T-cell (primary cell): ENCODE results near the gene SLC9A5. TPM values are rescaled to one million over a fixed set of nuclear protein-coding genes. Genes with fewer than 3 reads are reported as not detected.

Experiments used
- ATAC-seq, 4 experiments: fragments of 200-7000 bp in 3 of 4; fragments of 150-1000 bp in 1 of 4; cut with Tn5 transposase; replicated peaks in 1 of 4; 1 replicate in 3 of 4; 2 replicates in 1 of 4; pipeline ENCODE4 v1.10.0; 2021; ENCODE audit warnings: moderate library complexity in 3 of 4, mild to moderate bottlenecking in 2 of 4, moderate number of reproducible peaks in 1 of 4
- CTCF ChIA-PET, 2 donors: fragments of 300-600 bp; sonication (Branson Sonifier 250); formaldehyde crosslinking; loops; one replicate each; lab custom pipeline; 2022; ENCODE audit warnings: antibody characterized with exemption in 2 of 2; lab: Charles Lee
- POLR2A ChIA-PET, 2 donors: fragments of 300-600 bp; sonication (Branson Sonifier 250); formaldehyde crosslinking; loops; one replicate each; lab custom pipeline; 2022; ENCODE audit warnings: antibody characterized with exemption in 2 of 2; lab: Charles Lee
- DNase-seq, 35 experiments: peaks; one replicate each; pipeline versions ENCODE4 v3.0.0 to v3.0.0-alpha.2; 2013 to 2023
- H3K27ac ChIP-seq: one replicate; pipeline ENCODE4 v1.5.1; 2013; ENCODE audit warnings: low read length
- H3K27me3 ChIP-seq, 2 experiments: replicated peaks in 1 of 2; 1 replicate in 1 of 2; 2 replicates in 1 of 2; pipeline versions ENCODE4 v1.6.1 to v1.7.0; 2013; ENCODE audit warnings: low read length in 1 of 2, mixed read lengths in 1 of 2; ENCODE audit not compliant: control insufficient read depth in 2 of 2, insufficient read depth in 2 of 2; ENCODE audit errors: extremely low read depth in 1 of 2
- H3K36me3 ChIP-seq, 2 donors: 1 replicate in 1 of 2; 2 replicates in 1 of 2; pipeline versions ENCODE4 v1.6.1 to v1.7.0; 2013; ENCODE audit warnings: low read length in 1 of 2; ENCODE audit not compliant: control insufficient read depth in 2 of 2, insufficient read depth in 1 of 2; ENCODE audit errors: extremely low read depth in 1 of 2
- H3K4me1 ChIP-seq, 2 experiments: 1 replicate in 1 of 2; 2 replicates in 1 of 2; pipeline versions ENCODE4 v1.6.1 to v1.7.0; 2013; ENCODE audit warnings: low read length in 2 of 2, mixed read lengths in 1 of 2; ENCODE audit not compliant: insufficient read depth in 2 of 2, control insufficient read depth in 1 of 2; ENCODE audit errors: extremely low read depth in 1 of 2
- H3K4me3 ChIP-seq, 2 donors: 1 replicate in 1 of 2; 2 replicates in 1 of 2; pipeline versions ENCODE4 v1.5.1 to v1.7.0; 2013; ENCODE audit warnings: mild to moderate bottlenecking in 2 of 2, low read length in 1 of 2, moderate library complexity in 1 of 2; ENCODE audit not compliant: control insufficient read depth in 1 of 2; ENCODE audit errors: extremely low read depth in 1 of 2
- H3K9me3 ChIP-seq: 2 replicates; pipeline ENCODE4 v1.7.0; 2013
- H3K27ac Mint-ChIP-seq, 2 donors: one replicate each; pipeline ENCODE4 v1.8.0; 2020 to 2021; ENCODE audit warnings: mild to moderate bottlenecking in 2 of 2, mixed read lengths in 2 of 2
- H3K27me3 Mint-ChIP-seq, 2 donors: one replicate each; pipeline ENCODE4 v1.8.0; 2021 to 2022; ENCODE audit warnings: mixed read lengths in 2 of 2
- H3K36me3 Mint-ChIP-seq: one replicate; pipeline ENCODE4 v1.8.0; 2021; ENCODE audit warnings: mixed read lengths
- H3K4me1 Mint-ChIP-seq, 3 donors: one replicate each; pipeline ENCODE4 v1.8.0; 2020 to 2022; ENCODE audit warnings: mixed read lengths in 3 of 3, mild to moderate bottlenecking in 1 of 3
- H3K4me3 Mint-ChIP-seq, 3 donors: one replicate each; pipeline ENCODE4 v1.8.0; 2020 to 2022; ENCODE audit warnings: mild to moderate bottlenecking in 3 of 3, mixed read lengths in 3 of 3, moderate library complexity in 3 of 3
- H3K9me3 Mint-ChIP-seq, 3 donors: one replicate each; pipeline ENCODE4 v1.8.0; 2020 to 2022; ENCODE audit warnings: mixed read lengths in 3 of 3
- WGBS: methylation state at CpG from one replicate; pipeline ENCODE4 v1.1.5; 2013; ENCODE audit warnings: missing lambda C conversion rate; ENCODE audit not compliant: insufficient coverage; 5-methylcytosine and 5-hydroxymethylcytosine counted together
- total RNA-seq, 35 experiments: library from RNA in 6 of 35; stranded (reverse) in 6 of 35; fragments of 120-200 nt in 1 of 35; gene quantifications; one replicate each; pipeline versions ENCODE4 v1.2.1 to v1.2.4 and lab custom pipeline; 2013 to 2026

The SLC9A5 gene
- total RNA-seq, 5 donors from 2014 or later (not counting 1 experiment from before 2014, with no cell fraction given), result 1.4 to 2.3 (median 2.2) TPM

DNA sequence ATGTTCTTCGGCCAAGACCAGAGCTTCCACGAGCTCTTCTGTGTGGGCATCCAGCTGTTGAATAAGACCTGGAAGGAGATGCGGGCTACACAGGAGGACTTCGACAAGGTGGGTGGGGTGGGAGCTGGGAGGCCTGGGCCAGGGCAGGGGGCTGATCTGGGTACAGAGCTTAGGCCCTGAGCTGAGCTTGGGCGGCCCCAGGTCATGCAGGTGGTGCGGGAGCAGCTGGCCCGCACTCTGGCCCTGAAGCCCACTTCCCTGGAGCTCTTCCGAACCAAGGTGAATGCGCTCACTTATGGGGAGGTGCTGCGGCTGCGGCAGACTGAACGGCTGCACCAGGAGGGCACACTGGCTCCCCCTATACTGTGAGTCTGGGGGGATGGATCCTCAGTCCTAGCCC is 46.4 kb upstream of the SLC9A5 start:
- DNase-seq (no peak), ATAC-seq (no peak)
- WGBS, result 97% methylated on average over 6 of the region's 12 CpGs
- Histone ChIP-seq H3K27me3 (no peaks in the 10 kb centered on the region), H3K9me3 (no peaks in the 10 kb centered on the region), H3K4me3 (no peak overlapping the region), H3K27ac (no peak overlapping the region), H3K36me3 (peaks cover 30 to 43% of the 10 kb centered on the region in 2 donors), H3K4me1 (peaks cover 0 to 2% of the 10 kb centered on the region in 2 experiments)
- peaks cover 0 to 8% (median 2%) of the 10 kb centered on the region in 3 donors for H3K4me1 Mint-ChIP-seq
- peaks cover 4% of the 10 kb centered on the region for H3K36me3 Mint-ChIP-seq
- ChIA-PET CTCF (interaction anchor here (0.5 to 1.0 kb wide), 2 partner anchors 16 to 380 kb away, joined by 3 to 5 read pairs; no protein-coding TSS in a partner anchor), POLR2A (no interaction called here)
- no peaks in the 10 kb centered on the region for H3K9me3 Mint-ChIP-seq
- no peak overlapping the region for H3K4me3 Mint-ChIP-seq
- H3K27ac Mint-ChIP-seq, result no peak overlapping the region
- H3K27me3 Mint-ChIP-seq, result no peaks in the 10 kb centered on the region

DNA sequence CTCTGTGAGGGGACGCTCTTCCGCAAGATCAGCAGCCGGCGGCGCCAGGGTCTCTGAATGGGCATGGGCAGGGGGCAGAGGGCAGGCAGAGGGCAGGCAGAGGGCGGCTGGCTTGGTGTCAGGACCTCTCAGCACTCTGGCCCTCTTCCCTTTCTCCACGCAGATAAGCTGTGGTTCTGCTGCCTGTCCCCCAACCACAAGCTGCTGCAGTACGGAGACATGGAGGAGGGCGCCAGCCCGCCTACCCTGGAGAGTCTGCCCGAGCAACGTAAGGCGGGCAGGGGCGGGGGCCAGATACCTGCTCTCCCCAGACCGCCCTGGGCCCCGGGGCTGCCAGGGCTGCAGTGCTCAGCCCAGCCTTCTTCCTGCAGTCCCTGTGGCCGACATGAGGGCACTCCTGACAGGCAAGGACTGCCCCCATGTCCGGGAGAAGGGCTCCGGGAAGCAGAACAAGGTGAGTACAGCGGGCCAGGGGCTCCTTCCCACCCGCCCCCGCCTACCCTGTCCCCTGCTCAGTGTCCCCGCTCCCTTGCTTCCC is 45.8 kb upstream of the SLC9A5 start:
- ChIA-PET POLR2A (no interaction called here), CTCF (interaction anchor here (0.5 to 1.0 kb wide), 3 partner anchors 15 to 380 kb away, joined by 3 to 5 read pairs (median 3); no protein-coding TSS in a partner anchor)
- no peaks in the 10 kb centered on the region for H3K4me1 ChIP-seq
- no peak overlapping the region for H3K27ac ChIP-seq
- 94% methylated on average over 18 of the region's 23 CpGs for WGBS
- no peak overlapping the region for H3K27ac Mint-ChIP-seq
- ATAC-seq, result no peak
- no peaks in the 10 kb centered on the region for H3K27me3 Mint-ChIP-seq
- H3K4me3 Mint-ChIP-seq, result no peak overlapping the region
- no peak for DNase-seq
- H3K36me3 ChIP-seq, result peaks cover 26 to 37% of the 10 kb centered on the region in 2 donors
- no peaks in the 10 kb centered on the region for H3K36me3 Mint-ChIP-seq
- H3K9me3 Mint-ChIP-seq, result no peaks in the 10 kb centered on the region
- no peaks in the 10 kb centered on the region for H3K9me3 ChIP-seq
- no peaks in the 10 kb centered on the region for H3K27me3 ChIP-seq
- peaks cover 0 to 8% (median 0%) of the 10 kb centered on the region in 3 donors for H3K4me1 Mint-ChIP-seq
- H3K4me3 ChIP-seq, result no peak overlapping the region

- no peak overlapping the region for H3K27ac Mint-ChIP-seq
- H3K36me3 Mint-ChIP-seq, result no peaks in the 10 kb centered on the region
- H3K4me3 Mint-ChIP-seq, result no peak overlapping the region
- H3K27me3 Mint-ChIP-seq, result no peaks in the 10 kb centered on the region
- DNase-seq (no peak), ATAC-seq (no peak)
- Histone ChIP-seq H3K4me1 (no peaks in the 10 kb centered on the region), H3K36me3 (peaks cover 21 to 32% of the 10 kb centered on the region in 2 donors), H3K4me3 (no peak overlapping the region), H3K27ac (no peak overlapping the region), H3K27me3 (no peaks in the 10 kb centered on the region), H3K9me3 (no peaks in the 10 kb centered on the region)
- WGBS, result 79% methylated on average over 4 of the region's 4 CpGs
- ChIA-PET CTCF (no interaction called here), POLR2A (no interaction called here)
- H3K9me3 Mint-ChIP-seq, result no peaks in the 10 kb centered on the region
- peaks cover 0 to 8% (median 0%) of the 10 kb centered on the region in 3 donors for H3K4me1 Mint-ChIP-seq
These were observed 44.7 kb upstream of the SLC9A5 start for GRCh38 chr16:67204076-67204475.

- Histone ChIP-seq H3K27ac (no peak overlapping the region), H3K4me3 (no peak overlapping the region), H3K27me3 (no peaks in the 10 kb centered on the region), H3K9me3 (no peaks in the 10 kb centered on the region), H3K4me1 (no peaks in the 10 kb centered on the region), H3K36me3 (peaks cover 21 to 27% of the 10 kb centered on the region in 2 donors)
- ATAC-seq (no peak), DNase-seq (no peak)
- no peak overlapping the region for H3K4me3 Mint-ChIP-seq
- H3K27me3 Mint-ChIP-seq, result no peaks in the 10 kb centered on the region
- WGBS, result 93% methylated on average over 8 of the region's 8 CpGs
- H3K9me3 Mint-ChIP-seq, result no peaks in the 10 kb centered on the region
- peaks cover 4% of the 10 kb centered on the region for H3K36me3 Mint-ChIP-seq
- H3K4me1 Mint-ChIP-seq, result peaks cover 0 to 8% (median 0%) of the 10 kb centered on the region in 3 donors
- POLR2A ChIA-PET, result no interaction called here
- CTCF ChIA-PET, result no interaction called here
- H3K27ac Mint-ChIP-seq, result peak overlapping the region in 1 of 2 donors; percentile 5
These were observed 42.5 kb upstream of the SLC9A5 start for GRCh38 chr16:67206129-67206837.

- H3K27ac ChIP-seq, result no peak overlapping the region
- no peaks in the 10 kb centered on the region for H3K4me1 ChIP-seq
- Mint-ChIP-seq H3K27ac (peak overlapping the region in 1 of 2 donors; percentile 39), H3K36me3 (peaks cover 7% of the 10 kb centered on the region), H3K27me3 (no peaks in the 10 kb centered on the region), H3K4me1 (peaks cover 0 to 8% (median 0%) of the 10 kb centered on the region in 3 donors), H3K4me3 (no peak overlapping the region), H3K9me3 (no peaks in the 10 kb centered on the region)
- DNase-seq (no peak), ATAC-seq (no peak)
- no peak overlapping the region for H3K4me3 ChIP-seq
- no peaks in the 10 kb centered on the region for H3K27me3 ChIP-seq
- POLR2A ChIA-PET, result no interaction called here
- CTCF ChIA-PET, result no interaction called here
- no peaks in the 10 kb centered on the region for H3K9me3 ChIP-seq
- peaks cover 16 to 28% of the 10 kb centered on the region in 2 donors for H3K36me3 ChIP-seq
- 100% methylated on average over 3 of the region's 3 CpGs for WGBS
These were observed 41.9 kb upstream of the SLC9A5 start for GRCh38 chr16:67206838-67207248.

- DNase-seq, result no peak
- H3K4me1 Mint-ChIP-seq, result peaks cover 0 to 8% (median 0%) of the 10 kb centered on the region in 3 donors
- no peak overlapping the region for H3K4me3 ChIP-seq
- no peak overlapping the region for H3K27ac Mint-ChIP-seq
- H3K27me3 Mint-ChIP-seq, result no peaks in the 10 kb centered on the region
- no peaks in the 10 kb centered on the region for H3K9me3 Mint-ChIP-seq
- POLR2A ChIA-PET, result no interaction called here
- peaks cover 8% of the 10 kb centered on the region for H3K36me3 Mint-ChIP-seq
- CTCF ChIA-PET, result no interaction called here
- no peak overlapping the region for H3K4me3 Mint-ChIP-seq
- H3K36me3 ChIP-seq, result peaks cover 10 to 23% of the 10 kb centered on the region in 2 donors
- H3K9me3 ChIP-seq, result no peaks in the 10 kb centered on the region
- H3K4me1 ChIP-seq, result no peaks in the 10 kb centered on the region
- H3K27me3 ChIP-seq, result no peaks in the 10 kb centered on the region
- 93% methylated on average over 21 of the region's 21 CpGs for WGBS
- H3K27ac ChIP-seq, result no peak overlapping the region
- ATAC-seq, result no peak
These were observed 41.3 kb upstream of the SLC9A5 start for GRCh38 chr16:67207249-67208091.
